HG03565 (cell line): Measurements from ENCODE around the gene SOX1.

Experiments used
- ATAC-seq: cut with Tn5 transposase; IDR thresholded peaks from one replicate; pipeline ENCODE4 v1.9.1; 2021; ENCODE audit warnings: mild to moderate bottlenecking, moderate library complexity; ENCODE audit not compliant: unreplicated experiment

Gene SOX1

DNA sequence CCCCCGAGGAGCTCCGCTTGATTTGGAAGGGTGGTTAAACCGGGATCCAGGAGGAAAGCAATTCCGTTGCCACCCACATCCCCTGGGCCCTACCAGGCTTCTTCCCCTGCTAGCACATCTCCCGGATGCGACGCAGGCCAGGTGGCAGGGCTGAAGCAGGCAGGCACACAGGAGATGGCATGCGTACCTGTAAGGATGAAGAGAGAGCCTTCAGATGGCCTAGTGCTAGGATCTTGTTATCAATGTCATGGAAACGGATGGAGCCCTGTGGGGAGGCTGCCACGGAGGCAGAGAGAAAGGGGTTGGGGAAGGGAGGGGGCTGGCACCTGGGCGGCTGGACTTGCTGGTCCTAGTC, 8.5 kb upstream of the SOX1 start:
- ATAC-seq = no peak

DNA sequence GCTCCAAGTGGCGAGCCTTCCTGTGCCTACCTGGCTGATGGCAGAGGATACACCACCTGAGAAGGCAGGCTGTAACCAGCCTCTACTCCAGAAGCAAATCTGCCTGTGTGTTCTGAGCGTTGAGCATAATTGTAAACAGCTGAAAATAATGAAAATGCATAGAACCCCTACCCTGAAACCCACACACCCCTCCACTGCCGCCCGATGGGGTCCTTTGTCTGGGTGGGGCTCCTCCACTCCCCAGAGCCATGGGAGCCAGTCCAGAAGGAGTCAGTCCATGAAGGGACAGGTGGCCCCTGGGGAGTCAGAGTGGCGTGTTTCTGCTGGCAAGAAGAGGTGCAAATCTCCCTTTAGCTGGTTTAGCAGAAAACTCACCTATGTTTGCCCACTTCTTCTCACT, 8.0 kb upstream of the SOX1 start:
- ATAC-seq = no peak

DNA sequence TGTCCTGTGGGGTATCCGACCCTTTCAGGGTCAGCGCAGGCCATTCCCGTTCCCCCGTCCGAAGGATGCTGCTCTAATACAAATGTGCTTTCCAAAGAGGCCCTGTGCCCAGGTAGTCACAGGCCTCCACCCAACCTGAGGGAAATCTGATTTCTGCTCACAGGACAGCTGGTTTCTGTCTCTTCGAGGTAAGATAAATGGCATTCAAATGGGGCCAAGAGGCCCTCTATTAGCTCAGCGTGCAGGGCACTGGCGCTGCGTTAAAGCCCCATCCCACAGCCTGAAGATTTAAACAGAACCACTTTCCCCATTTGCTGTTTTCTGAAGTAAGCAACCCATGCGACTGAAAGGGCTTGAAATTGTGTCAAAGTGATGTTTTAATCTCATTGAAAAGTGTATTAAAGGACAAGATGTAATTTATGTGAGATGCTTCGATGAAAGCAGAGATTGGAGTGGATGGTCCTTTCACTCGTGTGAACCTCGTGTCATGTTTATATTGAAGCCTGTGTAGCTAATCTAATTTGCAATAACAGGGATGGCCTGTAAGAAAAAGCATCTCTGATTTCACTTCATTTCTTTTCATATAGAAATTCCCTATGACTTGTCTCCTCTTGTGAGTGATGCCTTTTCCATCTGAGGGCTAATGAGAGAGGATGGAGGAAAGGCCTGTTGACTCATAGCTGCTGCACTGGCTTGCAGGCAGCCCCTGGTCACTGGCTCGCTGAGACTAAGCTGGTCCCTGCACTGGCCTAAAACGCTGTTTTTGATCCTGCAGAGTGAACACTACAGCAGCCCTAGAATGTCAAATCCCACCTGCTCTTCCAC, 7.3 kb upstream of the SOX1 start:
- no peak for ATAC-seq

DNA sequence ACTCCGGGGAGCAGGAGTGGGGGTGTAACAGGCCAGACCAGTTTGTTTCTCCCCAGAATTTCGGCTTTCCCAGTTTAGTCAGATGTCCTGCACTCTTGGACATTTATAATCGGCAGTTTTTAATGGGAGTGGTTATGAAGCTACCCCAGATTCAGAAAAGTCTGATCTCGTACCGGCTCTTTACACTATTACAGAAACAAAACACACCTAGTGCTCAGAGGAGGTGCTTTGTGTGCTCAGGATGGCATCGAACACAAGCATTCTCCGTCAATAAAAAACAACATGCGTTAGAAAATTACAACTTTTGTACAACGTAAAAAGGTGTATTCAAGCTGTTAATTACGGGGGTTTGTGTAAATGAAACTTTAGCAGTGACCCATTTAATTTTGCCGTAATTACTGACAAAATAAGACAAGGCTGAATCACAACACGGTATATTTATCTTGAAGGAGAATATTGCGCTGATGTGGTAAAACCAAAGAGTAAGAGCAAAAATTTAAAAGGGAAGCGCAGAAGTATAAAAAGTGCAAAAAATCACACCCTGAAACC, 6.6 kb upstream of the SOX1 start:
- no peak for ATAC-seq

DNA sequence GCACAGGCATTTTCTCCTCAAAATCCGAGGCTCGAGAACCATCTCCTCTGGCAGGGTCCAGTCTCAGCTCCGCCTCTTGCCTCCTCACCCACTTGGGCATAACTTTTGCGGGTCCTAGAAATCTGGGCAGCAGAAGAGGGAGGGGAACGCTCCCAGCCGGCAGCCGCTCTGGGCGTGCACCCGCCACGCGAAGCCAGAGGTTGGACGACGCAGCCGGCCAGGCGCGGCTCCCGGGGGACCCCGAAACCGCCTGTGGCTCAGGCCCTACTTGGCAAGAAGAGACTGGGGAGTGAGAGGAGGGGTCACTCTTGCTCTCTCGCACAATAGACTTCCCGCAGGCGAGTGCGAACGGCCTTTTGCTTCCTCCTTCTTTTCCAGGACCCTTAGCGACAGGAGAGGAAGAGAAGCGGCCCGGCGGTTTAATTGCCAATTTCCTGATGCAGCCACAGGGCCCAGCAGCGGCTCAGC, 6.0 kb upstream of the SOX1 start:
- no peak for ATAC-seq

DNA sequence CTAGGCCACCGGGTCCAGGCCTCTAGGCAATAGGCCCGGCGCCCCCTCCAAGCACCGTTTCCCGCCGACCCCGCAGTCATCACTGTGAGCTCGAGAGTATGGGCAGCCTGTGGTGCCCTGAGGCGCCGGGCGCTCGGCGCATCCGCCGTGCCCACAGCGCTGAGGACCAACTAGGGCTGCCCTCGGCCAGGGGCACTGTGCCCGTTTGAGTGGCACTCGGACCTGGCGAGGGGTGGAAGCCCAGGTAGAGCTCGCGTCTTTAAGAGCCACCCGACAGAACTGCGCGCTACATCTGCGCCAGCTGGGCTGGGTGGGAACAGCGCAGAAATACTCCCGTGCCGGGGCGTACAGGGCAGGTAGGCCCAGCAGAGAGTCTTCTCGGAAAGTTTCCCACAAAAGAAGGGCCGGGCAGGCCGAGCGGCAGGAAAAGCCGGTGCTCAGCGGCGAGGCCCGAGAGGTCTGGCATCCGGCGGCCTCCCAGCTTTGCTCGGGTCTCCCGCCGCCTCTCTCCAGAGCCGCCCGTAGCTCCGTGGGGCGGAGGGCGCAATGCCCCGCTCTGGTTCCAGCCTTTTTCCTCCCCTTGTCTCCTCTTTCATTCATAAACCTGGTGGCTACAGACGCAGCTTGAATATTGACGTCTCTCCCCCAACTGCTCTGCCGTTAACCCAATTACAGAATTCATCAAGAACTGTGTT, 5.4 kb upstream of the SOX1 start:
- ATAC-seq = no peak

DNA sequence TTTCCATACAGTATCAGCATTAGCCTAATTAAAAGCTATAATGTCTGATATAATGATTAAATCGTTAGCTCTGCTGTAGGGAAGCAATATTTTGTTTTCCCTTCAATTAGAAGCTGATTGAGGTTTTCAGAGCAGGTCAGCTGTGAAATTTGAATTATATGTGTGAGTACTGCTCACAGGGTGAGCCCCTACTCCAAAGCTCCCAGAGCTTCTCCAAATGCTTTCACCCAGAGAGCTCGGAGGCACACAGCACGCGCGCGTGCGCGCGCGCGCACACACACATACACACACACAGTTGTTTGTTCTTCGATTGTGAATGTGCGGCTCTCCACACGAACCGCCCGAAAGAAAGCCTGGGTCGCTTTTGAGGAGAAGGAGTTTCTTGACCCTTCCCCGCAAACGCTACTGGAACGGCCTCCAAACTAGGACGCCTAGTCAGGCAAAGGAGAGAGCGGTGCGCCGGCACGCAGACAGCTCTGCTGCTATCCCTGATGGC, 4.8 kb upstream of the SOX1 start:
- ATAC-seq = no peak

DNA sequence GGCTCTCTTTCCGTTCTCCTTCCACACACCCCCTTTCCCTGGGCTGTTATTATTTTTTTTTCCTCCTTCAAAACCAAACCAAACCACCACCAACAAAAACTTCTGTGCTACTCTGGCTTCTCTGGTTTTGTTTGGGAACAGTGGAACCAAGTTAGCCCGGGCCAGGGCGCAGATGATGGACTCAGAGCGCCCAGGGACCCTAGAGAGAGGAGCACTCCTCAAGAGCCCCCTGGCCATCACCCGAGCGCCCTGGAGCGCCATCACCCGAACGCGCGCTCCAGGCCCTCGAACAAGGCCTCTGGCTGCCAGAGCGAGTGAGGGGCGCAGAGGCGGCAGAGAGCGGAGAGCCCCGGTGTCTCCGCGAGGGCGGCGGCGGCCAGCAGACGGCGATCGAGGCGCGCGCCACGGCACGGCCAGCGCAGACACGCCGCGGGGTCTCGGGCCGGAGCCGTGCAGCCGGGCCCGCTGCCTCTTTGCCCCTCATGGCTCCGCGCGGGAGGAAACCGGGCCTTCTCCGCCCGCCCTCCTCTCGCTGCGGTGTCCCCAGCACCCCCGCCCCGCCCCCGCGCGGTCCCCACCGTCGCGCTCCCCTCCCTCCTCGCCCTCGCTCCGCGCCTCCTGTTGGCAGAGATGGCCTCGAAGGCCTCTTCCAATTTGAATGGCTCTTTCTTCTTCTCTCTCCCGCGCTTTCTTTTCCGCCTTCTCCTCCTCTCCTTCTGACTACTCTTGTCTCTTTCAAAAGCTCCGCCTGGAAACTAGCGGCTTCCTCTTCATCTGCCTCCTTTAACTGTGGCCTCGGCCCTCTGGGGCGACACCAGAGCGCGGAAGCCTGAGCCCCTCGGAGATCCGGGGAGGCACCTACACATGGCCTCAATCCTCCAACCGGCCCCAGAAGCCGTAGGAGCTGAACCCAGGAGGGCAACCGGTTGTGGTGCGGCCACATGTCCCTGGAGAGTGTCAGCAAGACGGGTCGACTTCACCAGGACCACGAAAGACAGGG, 4.1 kb upstream of the SOX1 start:
- ATAC-seq = no peak

DNA sequence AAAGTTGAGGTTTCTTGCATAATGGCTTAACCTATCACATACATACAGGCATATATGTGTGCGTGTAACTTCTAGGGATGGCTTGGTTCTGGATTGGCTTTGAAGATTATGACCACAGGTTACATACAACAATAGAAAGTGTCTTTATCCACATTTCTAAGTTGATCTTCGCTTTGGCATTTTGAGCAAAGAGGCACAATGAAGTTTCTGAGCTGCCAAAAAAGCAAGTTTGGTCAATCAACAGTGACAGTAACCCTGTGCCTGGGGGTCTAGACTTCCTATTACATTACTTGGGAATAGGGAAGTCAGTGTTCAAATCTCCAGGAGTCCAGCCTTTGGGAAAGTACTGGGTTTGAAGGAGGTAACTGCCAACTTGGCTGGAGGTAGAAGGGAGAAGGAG, 3.1 kb upstream of the SOX1 start:
- no peak for ATAC-seq

DNA sequence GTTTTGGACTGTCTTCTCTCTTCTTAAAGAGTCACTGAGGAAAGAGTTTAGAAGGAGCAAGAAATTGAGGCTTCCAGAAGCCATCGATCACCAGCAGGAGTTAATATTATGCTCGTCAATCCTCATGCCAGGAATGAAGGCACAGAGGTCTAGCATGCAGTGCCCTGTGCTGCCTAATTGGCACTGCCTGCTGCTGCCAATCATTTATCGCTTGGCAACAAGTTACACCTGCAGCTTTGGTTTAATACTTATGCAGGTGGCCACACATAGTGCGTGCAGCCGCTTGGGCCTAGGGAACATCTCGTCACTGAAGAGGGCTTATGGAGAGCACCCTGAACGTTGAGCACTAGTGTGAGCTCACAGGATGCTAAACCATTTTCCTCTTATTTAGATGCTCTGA, 2.7 kb upstream of the SOX1 start:
- ATAC-seq = no peak

DNA sequence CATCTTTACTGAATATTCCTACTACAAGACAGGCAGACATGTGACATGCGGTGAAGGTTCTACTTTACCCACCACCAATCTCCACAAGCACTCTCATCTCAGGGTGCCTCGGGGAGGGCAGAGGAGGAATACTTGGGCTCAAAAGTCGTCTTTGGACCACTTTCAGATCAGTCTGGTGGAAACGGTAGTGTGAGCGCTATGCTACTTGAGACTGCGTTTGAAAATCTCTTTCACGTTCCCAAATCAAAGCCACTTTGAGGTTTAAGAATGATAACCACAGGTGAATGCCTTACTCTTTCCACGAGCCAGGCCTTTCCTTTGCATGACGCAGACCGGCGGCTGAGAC, 1.5 kb upstream of the SOX1 start:
- ATAC-seq = no peak

DNA sequence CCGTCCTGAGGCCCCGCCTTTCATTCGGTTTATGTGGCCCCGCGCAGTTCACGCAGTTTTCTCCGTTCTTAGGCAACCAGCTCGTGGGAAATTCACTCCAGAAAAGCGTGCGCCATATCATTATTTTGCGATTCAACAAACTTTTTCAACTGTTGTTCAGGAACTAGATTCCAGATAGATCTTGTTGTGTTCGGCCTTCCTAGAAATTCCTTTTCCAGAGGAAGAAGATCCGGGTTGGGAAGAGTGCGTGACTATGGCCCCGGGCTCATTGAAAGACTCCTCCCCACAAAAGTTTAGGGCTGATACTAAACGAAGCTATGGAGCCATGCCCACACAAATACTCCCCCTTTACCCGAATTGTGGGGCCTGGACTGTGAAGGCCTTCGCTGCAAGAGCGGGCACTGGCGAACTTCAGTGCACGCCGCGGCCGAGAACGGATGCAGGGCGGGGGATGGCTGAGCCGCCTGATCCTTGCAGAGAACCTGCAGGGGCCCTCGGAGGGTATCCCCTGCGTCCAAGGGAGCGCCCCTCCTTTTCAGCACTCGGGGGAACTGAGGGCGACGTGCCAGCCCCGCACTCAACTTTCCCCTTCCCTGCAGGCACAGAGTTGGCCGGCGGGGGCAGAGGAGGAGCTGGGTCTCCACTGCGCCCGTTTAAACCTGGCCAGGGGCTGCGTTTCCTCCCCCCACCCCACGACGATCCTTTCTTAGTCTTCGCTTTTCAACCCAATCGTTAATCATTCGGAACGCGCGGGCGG, 904 bp upstream of the SOX1 start:
- no peak for ATAC-seq

DNA sequence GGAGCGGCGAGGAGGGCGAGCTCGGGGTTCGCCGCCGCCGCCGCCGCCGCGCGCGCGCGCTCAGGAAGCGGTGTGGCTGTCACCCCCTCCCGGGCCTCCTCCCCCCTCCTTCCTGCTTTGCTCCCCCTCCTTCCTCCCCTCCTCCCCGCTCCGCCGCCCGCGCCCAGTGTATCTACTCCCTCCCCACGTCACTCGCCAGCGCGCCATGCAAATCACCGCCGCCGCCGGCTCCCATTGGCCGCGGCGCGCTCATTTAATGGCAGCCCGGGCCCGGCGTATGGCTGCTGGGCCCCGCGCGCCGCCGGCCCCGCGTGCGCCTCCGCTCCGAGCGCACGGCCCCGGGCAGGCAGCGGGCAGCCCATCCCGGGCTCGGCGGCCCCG, 335 bp upstream of the SOX1 start:
- no peak for ATAC-seq

DNA sequence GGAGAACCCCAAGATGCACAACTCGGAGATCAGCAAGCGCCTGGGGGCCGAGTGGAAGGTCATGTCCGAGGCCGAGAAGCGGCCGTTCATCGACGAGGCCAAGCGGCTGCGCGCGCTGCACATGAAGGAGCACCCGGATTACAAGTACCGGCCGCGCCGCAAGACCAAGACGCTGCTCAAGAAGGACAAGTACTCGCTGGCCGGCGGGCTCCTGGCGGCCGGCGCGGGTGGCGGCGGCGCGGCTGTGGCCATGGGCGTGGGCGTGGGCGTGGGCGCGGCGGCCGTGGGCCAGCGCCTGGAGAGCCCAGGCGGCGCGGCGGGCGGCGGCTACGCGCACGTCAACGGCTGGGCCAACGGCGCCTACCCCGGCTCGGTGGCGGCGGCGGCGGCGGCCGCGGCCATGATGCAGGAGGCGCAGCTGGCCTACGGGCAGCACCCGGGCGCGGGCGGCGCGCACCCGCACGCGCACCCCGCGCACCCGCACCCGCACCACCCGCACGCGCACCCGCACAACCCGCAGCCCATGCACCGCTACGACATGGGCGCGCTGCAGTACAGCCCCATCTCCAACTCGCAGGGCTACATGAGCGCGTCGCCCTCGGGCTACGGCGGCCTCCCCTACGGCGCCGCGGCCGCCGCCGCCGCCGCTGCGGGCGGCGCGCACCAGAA, 1.1 kb downstream of the SOX1 start:
- no peak for ATAC-seq

DNA sequence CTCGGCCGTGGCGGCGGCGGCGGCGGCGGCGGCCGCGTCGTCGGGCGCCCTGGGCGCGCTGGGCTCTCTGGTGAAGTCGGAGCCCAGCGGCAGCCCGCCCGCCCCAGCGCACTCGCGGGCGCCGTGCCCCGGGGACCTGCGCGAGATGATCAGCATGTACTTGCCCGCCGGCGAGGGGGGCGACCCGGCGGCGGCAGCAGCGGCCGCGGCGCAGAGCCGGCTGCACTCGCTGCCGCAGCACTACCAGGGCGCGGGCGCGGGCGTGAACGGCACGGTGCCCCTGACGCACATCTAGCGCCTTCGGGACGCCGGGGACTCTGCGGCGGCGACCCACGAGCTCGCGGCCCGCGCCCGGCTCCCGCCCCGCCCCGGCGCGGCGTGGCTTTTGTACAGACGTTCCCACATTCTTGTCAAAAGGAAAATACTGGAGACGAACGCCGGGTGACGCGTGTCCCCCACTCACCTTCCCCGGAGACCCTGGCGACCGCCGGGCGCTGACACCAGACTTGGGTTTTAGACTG, 1.7 kb downstream of the SOX1 start:
- ATAC-seq = no peak

DNA sequence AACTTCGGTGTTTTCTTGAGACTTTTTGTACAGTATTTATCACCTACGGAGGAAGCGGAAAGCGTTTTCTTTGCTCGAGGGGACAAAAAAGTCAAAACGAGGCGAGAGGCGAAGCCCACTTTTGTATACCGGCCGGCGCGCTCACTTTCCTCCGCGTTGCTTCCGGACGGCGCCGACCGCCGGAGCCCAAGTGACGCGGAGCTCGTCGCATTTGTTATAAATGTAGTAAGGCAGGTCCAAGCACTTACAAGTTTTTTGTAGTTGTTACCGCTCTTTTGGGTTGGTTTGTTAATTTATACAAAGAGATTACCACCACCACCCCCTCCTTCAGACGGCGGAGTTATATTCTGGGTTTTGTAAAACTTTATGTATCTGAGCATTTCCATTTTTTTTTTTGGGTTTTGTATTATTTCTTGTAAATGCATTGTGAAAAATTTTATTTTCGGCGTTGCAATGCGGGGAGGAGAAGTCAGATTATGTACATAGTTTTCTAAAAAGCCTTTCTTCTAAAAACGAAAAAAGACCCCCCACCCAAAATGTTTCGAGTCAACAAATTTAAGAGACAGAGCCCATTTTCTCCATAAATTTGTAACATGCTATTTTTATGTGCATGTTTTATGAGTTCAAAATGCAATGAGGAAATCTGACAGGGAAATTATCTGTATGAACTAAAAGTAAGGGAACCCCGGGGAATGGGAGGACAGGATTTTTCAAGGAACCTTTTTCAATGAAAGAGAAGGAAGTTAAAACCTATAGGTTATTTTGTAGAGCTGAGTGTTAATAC, 2.3 kb downstream of the SOX1 start:
- ATAC-seq = no peak

DNA sequence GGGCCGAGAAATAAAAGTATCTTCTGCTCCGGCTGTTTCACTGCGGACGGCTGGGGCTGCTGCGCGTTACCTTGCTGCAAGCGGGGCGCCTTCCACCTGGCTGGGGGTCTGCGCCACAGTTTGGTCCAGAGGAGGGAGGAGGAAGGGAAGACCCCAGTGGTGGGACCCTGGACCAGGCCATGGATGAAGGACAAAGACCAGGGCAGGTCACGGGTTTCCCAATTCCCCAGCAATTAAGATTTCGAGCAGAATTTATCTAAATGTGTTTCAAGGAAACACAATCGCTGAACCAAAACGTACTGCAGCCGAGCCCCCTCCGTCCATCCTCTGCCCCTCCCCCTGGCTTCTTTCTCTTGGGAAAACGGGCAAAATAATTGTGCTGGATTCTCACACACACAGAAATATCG, 2.9 kb downstream of the SOX1 start:
- no peak for ATAC-seq

DNA sequence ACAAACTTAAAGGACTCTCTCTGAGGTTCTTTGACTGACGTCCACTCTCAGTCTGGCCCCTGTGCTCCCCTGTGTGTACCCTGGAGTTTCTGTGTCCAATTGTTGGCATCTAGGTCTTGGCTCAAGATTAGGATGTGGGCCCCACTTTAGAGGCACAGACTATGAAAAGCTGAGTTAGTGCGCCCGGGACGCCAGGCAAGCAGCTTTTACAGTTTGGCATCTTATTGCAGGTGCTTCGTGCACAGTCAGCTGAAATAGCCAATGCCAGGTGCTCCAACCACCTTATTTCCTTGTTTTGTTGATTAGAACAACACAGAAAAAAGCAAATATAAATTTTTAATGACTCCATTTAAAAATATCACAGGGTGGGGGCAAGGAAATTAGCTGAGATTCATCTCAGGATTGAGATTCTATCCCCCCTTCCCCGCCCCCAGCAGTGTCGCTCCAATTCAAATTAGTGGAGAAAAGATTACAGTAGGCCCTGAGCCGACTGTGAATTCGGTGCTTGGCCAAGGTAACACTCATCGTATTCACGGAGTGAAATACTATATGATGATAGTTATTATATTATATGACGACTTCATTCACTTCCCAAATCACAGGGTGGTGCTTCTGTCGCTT, 4.3 kb downstream of the SOX1 start:
- no peak for ATAC-seq
